HepG2 (cell line): Measurements from ENCODE around the gene PATZ1. TPM values are rescaled to one million over a fixed set of nuclear protein-coding genes. Genes with fewer than 3 reads are reported as not detected.
A peak's percentile ranks its signal among the peaks of the same experiment; 100 is the strongest.

ENCODE experiments used
- CENPT ChIP-seq: sonication (generic); formaldehyde crosslinking; IDR thresholded peaks from 2 replicates; pipeline ENCODE4 v1.8.0; 2022; ENCODE audit warnings: low read depth, mild to moderate bottlenecking, moderate library complexity, missing genetic modification reagents
- DPF2 ChIP-seq: sonication (generic); formaldehyde crosslinking; IDR thresholded peaks from 2 replicates; pipeline ENCODE4 v1.4.0; 2020; ENCODE audit warnings: mild to moderate bottlenecking, low read depth, missing genetic modification reagents, borderline replicate concordance
- ELF3 ChIP-seq: IDR thresholded peaks from 2 replicates; pipeline ENCODE4 v1.6.1; 2016; ENCODE audit warnings: missing genetic modification reagents, missing compliant biosample characterization
- FOXO4 ChIP-seq: sonication (generic); formaldehyde crosslinking; conservative IDR thresholded peaks from 2 replicates; pipeline ENCODE4 v1.8.1; 2023; ENCODE audit warnings: missing genetic modification reagents
- KAT8 ChIP-seq: IDR thresholded peaks from 2 replicates; pipeline ENCODE4 v1.6.1; 2016; ENCODE audit warnings: missing genetic modification reagents, missing compliant biosample characterization
- NFKBIZ ChIP-seq: IDR thresholded peaks from 2 replicates; pipeline ENCODE4 v1.6.1; 2018; ENCODE audit warnings: missing genetic modification reagents, missing compliant biosample characterization
- REPIN1 ChIP-seq: sonication (generic); formaldehyde crosslinking; IDR thresholded peaks from 2 replicates; pipeline ENCODE4 v1.8.0; 2022; ENCODE audit warnings: missing genetic modification reagents, low read depth, mild to moderate bottlenecking, borderline replicate concordance
- TCF7L2 ChIP-seq: IDR thresholded peaks from 2 replicates; pipeline ENCODE4 v1.6.1; 2011; ENCODE audit warnings: mild to moderate bottlenecking, low read depth, low read length, moderate library complexity
- ZNF224 ChIP-seq: sonication (generic); formaldehyde crosslinking; IDR thresholded peaks from 2 replicates; pipeline ENCODE4 v1.5.0; 2020; ENCODE audit warnings: mild to moderate bottlenecking, missing genetic modification reagents
- ZNF543 ChIP-seq: sonication (generic); formaldehyde crosslinking; IDR thresholded peaks from 2 replicates; pipeline ENCODE4 v1.4.0; 2020; ENCODE audit warnings: mild to moderate bottlenecking, missing genetic modification reagents
- ZNF569 ChIP-seq: sonication (generic); formaldehyde crosslinking; IDR thresholded peaks from 2 replicates; pipeline ENCODE4 v1.5.0; 2020; ENCODE audit warnings: mild to moderate bottlenecking, missing genetic modification reagents, moderate library complexity, borderline replicate concordance
- ZNF605 ChIP-seq: sonication (generic); formaldehyde crosslinking; IDR thresholded peaks from 2 replicates; pipeline ENCODE4 v1.8.0; 2022; ENCODE audit warnings: mild to moderate bottlenecking, missing genetic modification reagents
- ZNF737 ChIP-seq: sonication (generic); formaldehyde crosslinking; IDR thresholded peaks from 2 replicates; pipeline ENCODE4 v1.5.0; 2020; ENCODE audit warnings: missing genetic modification reagents, mild to moderate bottlenecking, borderline replicate concordance
- ZNF749 ChIP-seq: sonication (generic); formaldehyde crosslinking; IDR thresholded peaks from 2 replicates; pipeline ENCODE4 v1.8.0; 2022; ENCODE audit warnings: mild to moderate bottlenecking, missing genetic modification reagents, moderate library complexity, borderline replicate concordance
- polyA plus RNA-seq, 8 experiments: library from polyadenylated mRNA; depleted of rRNA in 3 of 8; stranded (reverse) in 7 of 8; unstranded in 1 of 8; fragments of >200 nt; fragmentation: Illumina TruSeq in 4 of 8; extraction: Trizol in 4 of 8; gene quantifications; 2 replicates each; pipeline versions ENCODE4 v1.2.1 to v1.2.3, GENCODE V29; 2011 to 2016; ENCODE audit warnings: low read depth in 4 of 8, missing spikeins in 1 of 8, mixed read lengths in 1 of 8; ENCODE audit not compliant: insufficient read depth in 1 of 8
- total RNA-seq, 5 experiments: library from RNA; depleted of rRNA; stranded (reverse); fragments of >200 nt; fragmentation: Illumina TruSeq; extraction: Trizol; gene quantifications; 2 replicates each; pipeline ENCODE4 v1.2.3, GENCODE V29; 2016; ENCODE audit warnings: low read depth in 1 of 5
- TF ChIP-seq, protein P1 (sequence below): sonication (generic); formaldehyde crosslinking; IDR thresholded peaks from 2 replicates; pipeline ENCODE4 v1.4.0; 2020; ENCODE audit warnings: mild to moderate bottlenecking, missing genetic modification reagents
- TF ChIP-seq, protein P2 (sequence below): IDR thresholded peaks from 2 replicates; pipeline ENCODE4 v1.6.1; 2012; ENCODE audit warnings: low read depth, low read length, improper control_type of control experiment
- TF ChIP-seq, protein P3 (sequence below): sonication (generic); formaldehyde crosslinking; IDR thresholded peaks from 2 replicates; pipeline ENCODE4 v1.9.0; 2021; ENCODE audit warnings: missing genetic modification reagents, mild to moderate bottlenecking, borderline replicate concordance
- TF ChIP-seq, protein P4 (sequence below): sonication (generic); formaldehyde crosslinking; IDR thresholded peaks from 2 replicates; pipeline ENCODE4 v1.4.0; 2020; ENCODE audit warnings: missing genetic modification reagents

Gene PATZ1
- total and polyA plus RNA-seq, 2 of the 13 experiments (the other 11 are each of a cell fraction or from before 2014, with no cell fraction given) = 24.9 to 30.5 TPM

DNA sequence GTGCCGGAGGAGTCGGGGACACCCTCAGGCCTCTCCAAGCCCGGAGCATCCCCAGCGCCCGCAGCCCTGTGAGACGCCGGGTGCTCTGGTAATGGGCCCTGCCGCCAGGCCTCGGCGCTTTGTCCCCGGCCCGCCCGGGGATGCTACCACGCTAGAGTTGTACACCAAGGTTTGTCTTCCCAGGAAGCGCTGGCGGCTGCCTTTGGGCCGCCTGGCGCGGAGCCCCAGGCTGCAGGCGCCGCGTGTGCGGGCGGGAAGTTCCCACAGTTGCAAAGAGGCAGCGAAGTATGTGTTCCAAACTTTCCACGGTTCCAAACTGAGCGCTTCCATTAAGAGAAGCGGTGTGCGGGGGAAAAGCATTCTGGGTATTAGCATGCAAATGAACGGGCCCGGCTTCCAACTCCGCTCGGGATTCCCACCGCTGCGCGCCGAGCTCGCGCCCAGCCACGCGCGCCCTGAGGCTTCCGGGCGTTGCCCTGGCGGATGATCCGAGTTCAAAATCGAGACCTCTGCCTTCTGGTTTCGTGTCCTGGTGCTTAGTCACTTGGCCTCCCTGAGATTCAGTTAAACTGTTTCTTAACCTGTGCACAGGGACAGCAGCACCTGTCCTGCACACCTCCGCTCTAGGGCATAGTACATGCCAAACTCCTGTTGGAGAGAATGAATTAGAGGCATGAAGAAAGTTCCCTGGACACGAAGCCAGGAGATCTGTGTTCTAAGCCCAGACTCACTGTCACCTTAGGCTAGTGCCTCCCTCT, 1.3 kb upstream of the PATZ1 start (continued):
- TF ChIP-seq FOXO4 (CRISPR knock-in tag) = no peak
- TF ChIP-seq, protein P1, sequence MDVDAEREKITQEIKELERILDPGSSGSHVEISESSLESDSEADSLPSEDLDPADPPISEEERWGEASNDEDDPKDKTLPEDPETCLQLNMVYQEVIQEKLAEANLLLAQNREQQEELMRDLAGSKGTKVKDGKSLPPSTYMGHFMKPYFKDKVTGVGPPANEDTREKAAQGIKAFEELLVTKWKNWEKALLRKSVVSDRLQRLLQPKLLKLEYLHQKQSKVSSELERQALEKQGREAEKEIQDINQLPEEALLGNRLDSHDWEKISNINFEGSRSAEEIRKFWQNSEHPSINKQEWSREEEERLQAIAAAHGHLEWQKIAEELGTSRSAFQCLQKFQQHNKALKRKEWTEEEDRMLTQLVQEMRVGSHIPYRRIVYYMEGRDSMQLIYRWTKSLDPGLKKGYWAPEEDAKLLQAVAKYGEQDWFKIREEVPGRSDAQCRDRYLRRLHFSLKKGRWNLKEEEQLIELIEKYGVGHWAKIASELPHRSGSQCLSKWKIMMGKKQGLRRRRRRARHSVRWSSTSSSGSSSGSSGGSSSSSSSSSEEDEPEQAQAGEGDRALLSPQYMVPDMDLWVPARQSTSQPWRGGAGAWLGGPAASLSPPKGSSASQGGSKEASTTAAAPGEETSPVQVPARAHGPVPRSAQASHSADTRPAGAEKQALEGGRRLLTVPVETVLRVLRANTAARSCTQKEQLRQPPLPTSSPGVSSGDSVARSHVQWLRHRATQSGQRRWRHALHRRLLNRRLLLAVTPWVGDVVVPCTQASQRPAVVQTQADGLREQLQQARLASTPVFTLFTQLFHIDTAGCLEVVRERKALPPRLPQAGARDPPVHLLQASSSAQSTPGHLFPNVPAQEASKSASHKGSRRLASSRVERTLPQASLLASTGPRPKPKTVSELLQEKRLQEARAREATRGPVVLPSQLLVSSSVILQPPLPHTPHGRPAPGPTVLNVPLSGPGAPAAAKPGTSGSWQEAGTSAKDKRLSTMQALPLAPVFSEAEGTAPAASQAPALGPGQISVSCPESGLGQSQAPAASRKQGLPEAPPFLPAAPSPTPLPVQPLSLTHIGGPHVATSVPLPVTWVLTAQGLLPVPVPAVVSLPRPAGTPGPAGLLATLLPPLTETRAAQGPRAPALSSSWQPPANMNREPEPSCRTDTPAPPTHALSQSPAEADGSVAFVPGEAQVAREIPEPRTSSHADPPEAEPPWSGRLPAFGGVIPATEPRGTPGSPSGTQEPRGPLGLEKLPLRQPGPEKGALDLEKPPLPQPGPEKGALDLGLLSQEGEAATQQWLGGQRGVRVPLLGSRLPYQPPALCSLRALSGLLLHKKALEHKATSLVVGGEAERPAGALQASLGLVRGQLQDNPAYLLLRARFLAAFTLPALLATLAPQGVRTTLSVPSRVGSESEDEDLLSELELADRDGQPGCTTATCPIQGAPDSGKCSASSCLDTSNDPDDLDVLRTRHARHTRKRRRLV = peak; percentile 98
- no peak for TF ChIP-seq ZNF543 (CRISPR knock-in tag)
- TF ChIP-seq TCF7L2 = no peak
- TF ChIP-seq KAT8 = no peak
- TF ChIP-seq ZNF605 = no peak
- TF ChIP-seq, protein P2, sequence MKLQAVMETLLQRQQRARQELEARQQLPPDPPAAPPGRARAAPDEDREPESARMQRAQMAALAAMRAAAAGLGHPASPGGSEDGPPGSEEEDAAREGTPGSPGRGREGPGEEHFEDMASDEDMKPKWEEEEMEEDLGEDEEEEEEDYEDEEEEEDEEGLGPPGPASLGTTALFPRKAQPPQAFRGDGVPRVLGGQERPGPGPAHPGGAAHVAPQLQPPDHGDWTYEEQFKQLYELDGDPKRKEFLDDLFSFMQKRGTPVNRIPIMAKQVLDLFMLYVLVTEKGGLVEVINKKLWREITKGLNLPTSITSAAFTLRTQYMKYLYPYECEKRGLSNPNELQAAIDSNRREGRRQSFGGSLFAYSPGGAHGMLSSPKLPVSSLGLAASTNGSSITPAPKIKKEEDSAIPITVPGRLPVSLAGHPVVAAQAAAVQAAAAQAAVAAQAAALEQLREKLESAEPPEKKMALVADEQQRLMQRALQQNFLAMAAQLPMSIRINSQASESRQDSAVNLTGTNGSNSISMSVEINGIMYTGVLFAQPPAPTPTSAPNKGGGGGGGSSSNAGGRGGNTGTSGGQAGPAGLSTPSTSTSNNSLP = no peak
- TF ChIP-seq, protein P3, sequence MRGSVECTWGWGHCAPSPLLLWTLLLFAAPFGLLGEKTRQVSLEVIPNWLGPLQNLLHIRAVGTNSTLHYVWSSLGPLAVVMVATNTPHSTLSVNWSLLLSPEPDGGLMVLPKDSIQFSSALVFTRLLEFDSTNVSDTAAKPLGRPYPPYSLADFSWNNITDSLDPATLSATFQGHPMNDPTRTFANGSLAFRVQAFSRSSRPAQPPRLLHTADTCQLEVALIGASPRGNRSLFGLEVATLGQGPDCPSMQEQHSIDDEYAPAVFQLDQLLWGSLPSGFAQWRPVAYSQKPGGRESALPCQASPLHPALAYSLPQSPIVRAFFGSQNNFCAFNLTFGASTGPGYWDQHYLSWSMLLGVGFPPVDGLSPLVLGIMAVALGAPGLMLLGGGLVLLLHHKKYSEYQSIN (CRISPR knock-in tag) = no peak
- no peak for TF ChIP-seq ELF3 (CRISPR knock-in tag)
- no peak for TF ChIP-seq DPF2 (CRISPR knock-in tag)
- TF ChIP-seq REPIN1 (CRISPR knock-in tag) = no peak
- TF ChIP-seq, protein P4, sequence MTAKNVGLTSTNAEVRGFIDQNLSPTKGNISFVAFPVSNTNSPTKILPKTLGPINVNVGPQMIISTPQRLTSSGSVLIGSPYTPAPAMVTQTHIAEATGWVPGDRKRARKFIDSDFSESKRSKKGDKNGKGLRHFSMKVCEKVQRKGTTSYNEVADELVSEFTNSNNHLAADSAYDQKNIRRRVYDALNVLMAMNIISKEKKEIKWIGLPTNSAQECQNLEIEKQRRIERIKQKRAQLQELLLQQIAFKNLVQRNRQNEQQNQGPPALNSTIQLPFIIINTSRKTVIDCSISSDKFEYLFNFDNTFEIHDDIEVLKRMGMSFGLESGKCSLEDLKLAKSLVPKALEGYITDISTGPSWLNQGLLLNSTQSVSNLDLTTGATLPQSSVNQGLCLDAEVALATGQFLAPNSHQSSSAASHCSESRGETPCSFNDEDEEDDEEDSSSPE (CRISPR knock-in tag) = peak; percentile 49; the same call in 1 of the 2 replicates
- TF ChIP-seq CENPT (CRISPR knock-in tag) = 0 out of 2 replicates have a peak, but pooled peaks have one; percentile 14
- TF ChIP-seq ZNF737 (CRISPR knock-in tag) = no peak
- TF ChIP-seq ZNF224 (CRISPR knock-in tag) = no peak
- no peak for TF ChIP-seq ZNF569 (CRISPR knock-in tag)
- no peak for TF ChIP-seq ZNF749 (CRISPR knock-in tag)
- no peak for TF ChIP-seq NFKBIZ
